ENCODE results near the gene TPR. TPM values are rescaled to one million over a fixed set of nuclear protein-coding genes. Genes with fewer than 3 reads are reported as not detected.

The TPR gene
- total RNA-seq, 1 donor from 2014 or later: 119 TPM

- Mint-ChIP-seq H3K4me3 (no peak overlapping the region), H3K4me1 (no peaks in the 10 kb centered on the region), H3K36me3 (peaks cover 7% of the 10 kb centered on the region), H3K27ac (no peak overlapping the region), H3K9me3 (no peaks in the 10 kb centered on the region), H3K27me3 (ENCODE audit: insufficient read depth, low read depth) (no peaks in the 10 kb centered on the region)
- Histone ChIP-seq H3K36me3 (peaks cover 15% of the 10 kb centered on the region), H4K20me1 (ENCODE audit: low read depth) (peaks cover 7% of the 10 kb centered on the region), H3K9me3 (ENCODE audit: low read depth) (no peaks in the 10 kb centered on the region), H2AFZ (replicated peaks) (no peak overlapping the region), H3K27me3 (no peaks in the 10 kb centered on the region), H3F3A (ENCODE audit: low read depth) (no peaks in the 10 kb centered on the region), H3K79me2 (ENCODE audit: low read depth) (no peaks in the 10 kb centered on the region), H3K4me3 (no peak overlapping the region), H3K4me2 (no peak overlapping the region), H3K9ac (no peak overlapping the region), H3K27ac (no peak overlapping the region), H3K4me1 (no peaks in the 10 kb centered on the region)
- TF ChIP-seq, protein P1, sequence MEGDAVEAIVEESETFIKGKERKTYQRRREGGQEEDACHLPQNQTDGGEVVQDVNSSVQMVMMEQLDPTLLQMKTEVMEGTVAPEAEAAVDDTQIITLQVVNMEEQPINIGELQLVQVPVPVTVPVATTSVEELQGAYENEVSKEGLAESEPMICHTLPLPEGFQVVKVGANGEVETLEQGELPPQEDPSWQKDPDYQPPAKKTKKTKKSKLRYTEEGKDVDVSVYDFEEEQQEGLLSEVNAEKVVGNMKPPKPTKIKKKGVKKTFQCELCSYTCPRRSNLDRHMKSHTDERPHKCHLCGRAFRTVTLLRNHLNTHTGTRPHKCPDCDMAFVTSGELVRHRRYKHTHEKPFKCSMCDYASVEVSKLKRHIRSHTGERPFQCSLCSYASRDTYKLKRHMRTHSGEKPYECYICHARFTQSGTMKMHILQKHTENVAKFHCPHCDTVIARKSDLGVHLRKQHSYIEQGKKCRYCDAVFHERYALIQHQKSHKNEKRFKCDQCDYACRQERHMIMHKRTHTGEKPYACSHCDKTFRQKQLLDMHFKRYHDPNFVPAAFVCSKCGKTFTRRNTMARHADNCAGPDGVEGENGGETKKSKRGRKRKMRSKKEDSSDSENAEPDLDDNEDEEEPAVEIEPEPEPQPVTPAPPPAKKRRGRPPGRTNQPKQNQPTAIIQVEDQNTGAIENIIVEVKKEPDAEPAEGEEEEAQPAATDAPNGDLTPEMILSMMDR (IDR thresholded peaks at IDR 0.05): no peak
- TF ChIP-seq EZH2phosphoT487 (IDR thresholded peaks at IDR 0.05) (no peak), EZH2 (IDR thresholded peaks at IDR 0.05) (no peak)
- DNase-seq (ENCODE audit: low spot score): no peak
Observed at GRCh38 chr1:186391841-186392240, 16.8 kb upstream of the TPR start.

GRCh38 chr1:186390925-186391324, 15.9 kb upstream of the TPR start:
- no peak overlapping the region for H3K27ac ChIP-seq
- no peaks in the 10 kb centered on the region for H3K79me2 ChIP-seq (ENCODE audit: low read depth)
- H3K4me1 Mint-ChIP-seq: no peaks in the 10 kb centered on the region
- H3F3A ChIP-seq (ENCODE audit: low read depth): no peaks in the 10 kb centered on the region
- no peaks in the 10 kb centered on the region for H3K9me3 ChIP-seq (ENCODE audit: low read depth)
- no peaks in the 10 kb centered on the region for H3K4me1 ChIP-seq
- no peaks in the 10 kb centered on the region for H3K27me3 ChIP-seq
- H3K36me3 Mint-ChIP-seq: peaks cover 7% of the 10 kb centered on the region
- no peak overlapping the region for H3K27ac Mint-ChIP-seq
- TF ChIP-seq, protein P1 (IDR thresholded peaks at IDR 0.05): no peak
- no peak for TF ChIP-seq EZH2phosphoT487 (IDR thresholded peaks at IDR 0.05)
- no peak for TF ChIP-seq EZH2 (IDR thresholded peaks at IDR 0.05)
- no peak for DNase-seq (ENCODE audit: low spot score)
- H3K4me3 ChIP-seq: no peak overlapping the region
- H2AFZ ChIP-seq (replicated peaks): no peak overlapping the region
- H3K4me2 ChIP-seq: no peak overlapping the region
- H3K9me3 Mint-ChIP-seq: no peaks in the 10 kb centered on the region
- H3K27me3 Mint-ChIP-seq (ENCODE audit: insufficient read depth, low read depth): no peaks in the 10 kb centered on the region
- no peak overlapping the region for H3K9ac ChIP-seq
- peaks cover 15% of the 10 kb centered on the region for H3K36me3 ChIP-seq
- H4K20me1 ChIP-seq (ENCODE audit: low read depth): peaks cover 2% of the 10 kb centered on the region
- H3K4me3 Mint-ChIP-seq: no peak overlapping the region

GRCh38 chr1:186386725-186387383, 11.8 kb upstream of the TPR start:
- H3K36me3 ChIP-seq: peaks cover 5% of the 10 kb centered on the region
- H3K27me3 ChIP-seq: no peaks in the 10 kb centered on the region
- no peaks in the 10 kb centered on the region for H3K9me3 ChIP-seq (ENCODE audit: low read depth)
- Mint-ChIP-seq H3K27me3 (ENCODE audit: insufficient read depth, low read depth) (no peaks in the 10 kb centered on the region), H3K36me3 (peaks cover 3% of the 10 kb centered on the region), H3K4me3 (no peak overlapping the region), H3K27ac (no peak overlapping the region), H3K4me1 (no peaks in the 10 kb centered on the region), H3K9me3 (no peaks in the 10 kb centered on the region)
- H3K27ac ChIP-seq: no peak overlapping the region
- H3K9ac ChIP-seq: no peak overlapping the region
- H2AFZ ChIP-seq (replicated peaks): no peak overlapping the region
- no peaks in the 10 kb centered on the region for H3K4me1 ChIP-seq
- H3K4me2 ChIP-seq: no peak overlapping the region
- DNase-seq (ENCODE audit: low spot score): no peak
- H4K20me1 ChIP-seq (ENCODE audit: low read depth): no peaks in the 10 kb centered on the region
- TF ChIP-seq EZH2 (IDR thresholded peaks at IDR 0.05) (no peak), EZH2phosphoT487 (IDR thresholded peaks at IDR 0.05) (no peak)
- TF ChIP-seq, protein P1 (IDR thresholded peaks at IDR 0.05): no peak
- H3F3A ChIP-seq (ENCODE audit: low read depth): no peaks in the 10 kb centered on the region
- no peak overlapping the region for H3K4me3 ChIP-seq
- H3K79me2 ChIP-seq (ENCODE audit: low read depth): peaks cover 2% of the 10 kb centered on the region
